ENCODE data around the gene AHDC1. TPM values are rescaled to one million over a fixed set of nuclear protein-coding genes. Genes with fewer than 3 reads are reported as not detected.

AHDC1 gene
- total RNA-seq, 1 donor from 2014 or later, result 23.7 TPM

GRCh38 chr1:27604579-27605299, 795 bp upstream of the AHDC1 start:
- peaks cover 51% of the 10 kb centered on the region for H3K4me1 ChIP-seq

GRCh38 chr1:27603309-27603680, 649 bp downstream of the AHDC1 start:
- Histone ChIP-seq H3K27me3 (ENCODE audit: low read depth) (no peaks in the 10 kb centered on the region), H3K36me3 (no peaks in the 10 kb centered on the region), H3K4me3 (peak overlapping the region; percentile 89), H3K27ac (peak overlapping the region; percentile 81), H3K4me1 (peaks cover 58% of the 10 kb centered on the region), H3K9me3 (no peaks in the 10 kb centered on the region)
- DNase-seq, result peak; percentile 65
- intact Hi-C loops (cut with DNase I), result no loop called here
- TF ChIP-seq CTCF (IDR thresholded peaks at IDR 0.05), result no peak
- peak; percentile 1 to 20 for ATAC-seq

More at GRCh38 chr1:27604579-27605299, 795 bp upstream of the AHDC1 start:
- no peak overlapping the region for H3K27ac ChIP-seq
- no peak for TF ChIP-seq CTCF (IDR thresholded peaks at IDR 0.05)
- H3K36me3 ChIP-seq, result no peaks in the 10 kb centered on the region
- DNase-seq (no peak), ATAC-seq (no peak)
- no peaks in the 10 kb centered on the region for H3K27me3 ChIP-seq (ENCODE audit: low read depth)
- intact Hi-C loops (cut with DNase I), result loop anchor here (5.0 kb wide), 1 partner anchor 58 kb away; no protein-coding TSS in a partner anchor
- H3K4me3 ChIP-seq, result peak overlapping the region; percentile 89
- no peaks in the 10 kb centered on the region for H3K9me3 ChIP-seq

DNA sequence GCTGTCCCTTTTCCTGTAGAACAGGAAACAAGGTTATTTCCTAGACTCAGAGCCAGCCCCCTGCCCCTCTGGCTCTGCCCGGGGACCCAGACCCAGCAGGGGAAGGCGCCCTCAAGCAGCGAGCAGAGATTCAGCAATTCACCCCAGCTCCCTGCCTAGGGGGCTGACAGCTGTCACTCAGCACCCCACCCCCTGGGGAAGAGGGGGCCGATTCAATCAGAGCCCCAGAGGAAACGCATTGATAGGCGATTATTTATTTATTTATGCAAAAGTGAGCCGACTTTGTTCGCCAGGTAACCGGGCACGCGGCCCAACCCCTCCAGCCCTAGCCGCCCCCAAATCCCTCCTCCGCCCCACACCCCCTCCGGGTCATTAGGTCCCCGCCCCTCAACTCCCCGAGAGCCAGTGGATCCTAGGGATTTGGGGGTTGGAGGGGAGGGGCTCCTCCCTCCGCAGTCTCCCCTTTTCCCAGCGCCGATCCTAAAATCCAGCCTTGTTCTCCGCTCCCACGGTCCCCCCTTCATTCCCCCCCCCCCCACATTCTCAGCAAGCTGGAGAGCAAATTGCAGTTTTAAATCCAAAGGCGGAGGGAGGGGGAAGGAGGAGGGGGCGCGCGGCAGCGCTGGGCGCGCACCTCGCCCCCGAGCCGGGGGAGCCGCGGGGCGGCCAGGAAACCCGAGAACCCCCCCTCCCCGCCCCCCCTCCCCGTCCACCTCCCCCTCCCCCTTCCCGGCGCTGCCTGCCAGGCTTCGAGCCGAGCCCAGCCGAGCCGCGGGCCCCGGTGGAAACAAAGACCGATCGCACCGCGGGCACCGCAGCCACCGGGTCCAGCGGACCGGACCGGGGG, 1.3 kb downstream of the AHDC1 start:
- peak overlapping the region; percentile 81 for H3K27ac ChIP-seq
- H3K9me3 ChIP-seq, result no peaks in the 10 kb centered on the region
- intact Hi-C loops (cut with DNase I), result no loop called here
- H3K4me3 ChIP-seq, result peak overlapping the region; percentile 89
- H3K36me3 ChIP-seq, result no peaks in the 10 kb centered on the region
- peak; percentile 51 for ATAC-seq
- no peak for TF ChIP-seq CTCF (IDR thresholded peaks at IDR 0.05)
- peak; percentile 69 for DNase-seq
- no peaks in the 10 kb centered on the region for H3K27me3 ChIP-seq (ENCODE audit: low read depth)
- peaks cover 64% of the 10 kb centered on the region for H3K4me1 ChIP-seq

DNA sequence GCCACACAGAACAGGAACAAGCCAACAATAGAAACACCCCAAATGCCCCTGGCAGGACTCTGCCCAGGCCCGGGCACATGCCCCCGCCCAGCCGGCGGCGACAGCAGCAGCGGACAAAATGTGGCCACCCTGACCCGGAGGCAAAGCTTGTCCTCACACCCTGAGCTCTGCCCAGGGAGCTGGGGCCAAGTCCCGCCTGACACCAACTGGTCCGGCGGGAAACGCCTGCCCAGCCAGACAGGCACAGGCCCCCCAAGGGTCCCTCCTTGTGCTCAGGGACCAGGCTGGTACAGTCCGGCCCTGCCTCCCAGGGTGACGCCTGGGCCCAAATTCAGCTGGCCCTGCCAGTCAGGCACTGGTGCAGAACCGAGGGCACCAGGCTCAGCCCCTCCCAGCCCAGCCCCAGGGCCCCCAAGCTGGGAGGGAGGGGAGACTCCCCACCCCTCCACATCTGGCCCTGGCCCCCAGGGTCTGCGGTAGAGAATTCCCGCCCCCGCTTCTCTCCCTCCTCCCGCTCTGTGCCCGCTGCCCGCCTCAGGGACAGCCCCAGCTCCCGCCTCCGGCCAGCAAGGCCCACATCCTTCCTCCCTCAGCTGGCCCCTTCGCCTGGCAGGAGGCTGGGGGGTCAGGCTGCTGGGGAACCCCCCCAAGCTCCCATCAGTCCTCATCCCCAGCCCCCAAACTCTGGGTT, 2.0 kb downstream of the AHDC1 start:
- H3K36me3 ChIP-seq, result no peaks in the 10 kb centered on the region
- no peak for TF ChIP-seq CTCF (IDR thresholded peaks at IDR 0.05)
- DNase-seq (peak; percentile 57), ATAC-seq (peak; percentile 12 to 17)
- intact Hi-C loops (cut with DNase I), result no loop called here
- peak overlapping the region; percentile 81 for H3K27ac ChIP-seq
- peaks cover 69% of the 10 kb centered on the region for H3K4me1 ChIP-seq
- no peaks in the 10 kb centered on the region for H3K27me3 ChIP-seq (ENCODE audit: low read depth)
- no peaks in the 10 kb centered on the region for H3K9me3 ChIP-seq
- peak overlapping the region; percentile 89 for H3K4me3 ChIP-seq

DNA sequence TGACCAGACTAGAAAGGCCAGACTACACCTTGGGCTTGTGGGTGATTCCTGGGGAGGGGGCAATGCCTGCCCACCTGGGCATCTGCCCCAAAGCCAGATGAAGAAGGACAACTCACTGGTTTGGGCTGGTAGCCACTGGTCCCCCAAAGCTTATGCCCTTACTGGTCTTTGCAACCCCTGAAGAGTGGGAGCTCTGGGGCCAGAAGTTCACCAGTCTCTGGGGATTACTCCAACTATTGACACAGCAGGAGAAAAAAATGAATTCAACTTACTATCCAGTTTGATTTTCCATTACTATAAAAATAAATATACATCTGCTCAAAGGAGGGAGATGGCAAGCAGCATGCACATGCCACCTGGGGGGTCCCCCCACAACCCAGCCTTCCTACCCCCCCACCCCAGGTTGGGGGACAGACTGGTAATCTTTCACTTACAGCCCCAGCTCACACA, 2.6 kb downstream of the AHDC1 start:
- no peak for ATAC-seq
- no peak for TF ChIP-seq CTCF (IDR thresholded peaks at IDR 0.05)
- intact Hi-C loops (cut with DNase I), result no loop called here
- H3K27me3 ChIP-seq (ENCODE audit: low read depth), result no peaks in the 10 kb centered on the region
- no peaks in the 10 kb centered on the region for H3K9me3 ChIP-seq
- H3K36me3 ChIP-seq, result no peaks in the 10 kb centered on the region
- DNase-seq, result no peak
- H3K27ac ChIP-seq, result peak overlapping the region; percentile 81
- H3K4me1 ChIP-seq, result peaks cover 66% of the 10 kb centered on the region
- peak overlapping the region; percentile 89 for H3K4me3 ChIP-seq
